A549 (cell line): ENCODE data around the gene MRPS34. TPM values are rescaled to one million over a fixed set of nuclear protein-coding genes. Genes with fewer than 3 reads are reported as not detected.

Experiments used
- ATAC-seq, 2 experiments: fragments of 200-7000 bp in 1 of 2; fragments of >200 bp in 1 of 2; cut with Nextera tagmentation in 1 of 2; cut with Tn5 transposase in 1 of 2; 3 replicates each; pipeline versions ENCODE4 v1.8.0 to v1.9.1; 2018 to 2020; ENCODE audit warnings: mild to moderate bottlenecking in 1 of 2, moderate library complexity in 1 of 2
- CTCF ChIA-PET: fragments of 300-600 bp; sonication (Branson Sonifier 250); formaldehyde crosslinking; extraction: SDS; loops from one replicate; lab custom pipeline; 2021; ENCODE audit warnings: antibody characterized with exemption, inconsistent platforms; lab: Yijun Ruan, JAX
- POLR2A ChIA-PET: fragments of 350-600 bp; formaldehyde crosslinking; extraction: SDS; loops from one replicate; lab custom pipeline; 2021; ENCODE audit warnings: antibody characterized with exemption, inconsistent platforms; lab: Yijun Ruan, JAX
- DNase-seq, 2 experiments: peaks; one replicate each; pipeline versions ENCODE4 v3.0.0 to v3.0.0-alpha.2; 2011 to 2016; ENCODE audit warnings: low read depth in 1 of 2, low spot score in 1 of 2
- FAIRE-seq: peaks from 2 replicates; lab custom pipeline; 2011; peaks lifted over from hg19 to GRCh38; lab: Jason Lieb, UNC
- H3K27ac ChIP-seq, 2 experiments: fragments of >200 bp; sonication (Bioruptor Twin); formaldehyde crosslinking; 3 replicates each; pipeline ENCODE4 v1.5.1; 2016 to 2017
- H3K4me1 ChIP-seq: fragments of >200 bp; sonication (Bioruptor Twin); formaldehyde crosslinking; 3 replicates; pipeline ENCODE4 v1.6.1; 2016
- H3K4me2 ChIP-seq: fragments of >200 bp; sonication (Bioruptor Twin); formaldehyde crosslinking; 3 replicates; pipeline ENCODE4 v1.6.1; 2016
- H3K4me3 ChIP-seq: fragments of >200 bp; sonication (Bioruptor Twin); formaldehyde crosslinking; 3 replicates; pipeline ENCODE4 v1.5.1; 2016
- H3K9me3 ChIP-seq: fragments of >200 bp; sonication (Bioruptor Twin); formaldehyde crosslinking; 3 replicates; pipeline ENCODE4 v1.6.1; 2016
- BHLHE40 ChIP-seq: IDR thresholded peaks from 2 replicates; pipeline ENCODE4 v1.6.1; 2012; ENCODE audit warnings: low read depth, low read length, inconsistent platforms
- CBX8 ChIP-seq: fragments of 200-600 bp; sonication (generic); IDR thresholded peaks from 2 replicates; pipeline ENCODE4 v1.6.1; 2016
- CHD4 ChIP-seq: fragments of 200-600 bp; sonication (generic); IDR thresholded peaks from 2 replicates; pipeline ENCODE4 v1.6.1; 2016; ENCODE audit warnings: antibody characterized with exemption, mild to moderate bottlenecking, borderline replicate concordance
- EP300 ChIP-seq, 2 experiments: fragments of >200 bp; sonication (Bioruptor Twin); formaldehyde crosslinking; IDR thresholded peaks; 2 replicates in 1 of 2; 3 replicates in 1 of 2; pipeline ENCODE4 v1.6.1; 2016 to 2017
- FOSL2 ChIP-seq, 2 experiments: fragments of 450-650 bp in 1 of 2; fragments of >200 bp in 1 of 2; sonication (Bioruptor Twin) in 1 of 2; formaldehyde crosslinking; IDR thresholded peaks; 2 replicates each; pipeline versions ENCODE4 v1.5.0 to v1.6.1; 2016 to 2020; ENCODE audit warnings: mild to moderate bottlenecking in 1 of 2, moderate library complexity in 1 of 2
- FOXS1 ChIP-seq: fragments of 250-450 bp; sonication (Bioruptor Pico); IDR thresholded peaks from 2 replicates; pipeline ENCODE4 v1.5.0; 2020; ENCODE audit warnings: mild to moderate bottlenecking, moderate library complexity
- GATA3 ChIP-seq: IDR thresholded peaks from 2 replicates; pipeline ENCODE4 v1.6.1; 2012; ENCODE audit warnings: borderline replicate concordance
- HDAC2 ChIP-seq: fragments of 200-600 bp; sonication (generic); IDR thresholded peaks from 2 replicates; pipeline ENCODE4 v1.6.1; 2016
- HOXB13 ChIP-seq: fragments of 250-450 bp; sonication (Bioruptor Pico); IDR thresholded peaks from 2 replicates; pipeline ENCODE4 v1.5.0; 2020; ENCODE audit warnings: low read depth, mild to moderate bottlenecking, moderate library complexity
- HOXB5 ChIP-seq: fragments of 250-450 bp; sonication (Bioruptor Pico); IDR thresholded peaks from 2 replicates; pipeline ENCODE4 v1.5.0; 2020; ENCODE audit warnings: mild to moderate bottlenecking, moderate library complexity
- JUN ChIP-seq, 2 experiments: fragments of >200 bp; sonication (Bioruptor Twin); formaldehyde crosslinking; IDR thresholded peaks; 2 replicates in 1 of 2; 3 replicates in 1 of 2; pipeline ENCODE4 v1.6.1; 2016 to 2017
- JUNB ChIP-seq: fragments of >200 bp; sonication (Bioruptor Twin); formaldehyde crosslinking; IDR thresholded peaks from 2 replicates; pipeline ENCODE4 v1.6.1; 2016
- MAFK ChIP-seq: fragments of 450-650 bp; IDR thresholded peaks from 2 replicates; pipeline ENCODE4 v1.6.1; 2014; ENCODE audit not compliant: partially characterized antibody
- MAZ ChIP-seq: fragments of 150-350 bp; IDR thresholded peaks from 2 replicates; pipeline ENCODE4 v1.6.1; 2014; ENCODE audit warnings: antibody characterized with exemption, low read depth, low read length, borderline replicate concordance
- NFE2L2 ChIP-seq: fragments of 150-350 bp; conservative IDR thresholded peaks from 2 replicates; pipeline ENCODE4 v1.6.1; 2014; ENCODE audit warnings: low read length
- PHF8 ChIP-seq: fragments of 200-600 bp; sonication (generic); IDR thresholded peaks from 2 replicates; pipeline ENCODE4 v1.6.1; 2016; ENCODE audit warnings: low read depth, mild to moderate bottlenecking, antibody characterized with exemption, moderate library complexity, borderline replicate concordance
- POLR2AphosphoS2 ChIP-seq: conservative IDR thresholded peaks from 2 replicates; pipeline ENCODE4 v1.6.1; 2012; ENCODE audit warnings: low read length, improper control_type of control experiment, inconsistent platforms
- RARB ChIP-seq: fragments of 250-450 bp; sonication (Bioruptor Pico); IDR thresholded peaks from 2 replicates; pipeline ENCODE4 v1.8.0; 2021; ENCODE audit warnings: mild to moderate bottlenecking, moderate library complexity
- RCOR1 ChIP-seq: fragments of 150-350 bp; IDR thresholded peaks from 2 replicates; pipeline ENCODE4 v1.6.1; 2014; ENCODE audit warnings: antibody characterized with exemption, low read length, low read depth
- RNF2 ChIP-seq: fragments of 200-600 bp; sonication (generic); IDR thresholded peaks from 2 replicates; pipeline ENCODE4 v1.6.1; 2016; ENCODE audit warnings: low read depth, mild to moderate bottlenecking, antibody characterized with exemption, moderate library complexity, borderline replicate concordance
- SMC3 ChIP-seq: fragments of >200 bp; sonication (Bioruptor Twin); formaldehyde crosslinking; IDR thresholded peaks from 3 replicates; pipeline ENCODE4 v1.6.1; 2018; ENCODE audit warnings: inconsistent platforms
- SREBF2 ChIP-seq: fragments of 450-650 bp; IDR thresholded peaks from 2 replicates; pipeline ENCODE4 v1.6.1; 2014; ENCODE audit warnings: mild to moderate bottlenecking, moderate library complexity
- ZNF302 ChIP-seq: fragments of 250-450 bp; sonication (Bioruptor Pico); IDR thresholded peaks from 2 replicates; pipeline ENCODE4 v1.9.0; 2021; ENCODE audit warnings: inconsistent platforms, mild to moderate bottlenecking, moderate library complexity
- WGBS: methylation state at CpG from one replicate; pipeline ENCODE4 v1.1.6; 2017; ENCODE audit errors: missing lambda C conversion rate; 5-methylcytosine and 5-hydroxymethylcytosine counted together
- polyA plus RNA-seq, 4 experiments: library from polyadenylated mRNA; depleted of rRNA in 3 of 4; stranded (reverse); fragments of >200 nt; fragmentation: RNase III in 1 of 4; extraction: RNeasy Plus Mini Kit Qiagen cat#74134 plus additional on column Dnase treatment in 1 of 4; gene quantifications; 2 replicates in 3 of 4; 3 replicates in 1 of 4; pipeline ENCODE4 v1.2.3, GENCODE V29; 2011 to 2017
- TF ChIP-seq, protein P1 (sequence below): IDR thresholded peaks from 2 replicates; pipeline ENCODE4 v1.6.1; 2012; ENCODE audit warnings: low read depth, borderline replicate concordance
- TF ChIP-seq, protein P2 (sequence below): fragments of >200 bp; sonication (Bioruptor Twin); formaldehyde crosslinking; IDR thresholded peaks from 3 replicates; pipeline ENCODE4 v1.6.1; 2016
- TF ChIP-seq, protein P3 (sequence below): fragments of >200 bp; sonication (Bioruptor Twin); formaldehyde crosslinking; IDR thresholded peaks from 3 replicates; pipeline ENCODE4 v1.5.1; 2016

MRPS34 gene
- polyA plus RNA-seq, 2 of the 4 experiments (the other 2 are of a cell fraction): 118 to 220 TPM

DNA sequence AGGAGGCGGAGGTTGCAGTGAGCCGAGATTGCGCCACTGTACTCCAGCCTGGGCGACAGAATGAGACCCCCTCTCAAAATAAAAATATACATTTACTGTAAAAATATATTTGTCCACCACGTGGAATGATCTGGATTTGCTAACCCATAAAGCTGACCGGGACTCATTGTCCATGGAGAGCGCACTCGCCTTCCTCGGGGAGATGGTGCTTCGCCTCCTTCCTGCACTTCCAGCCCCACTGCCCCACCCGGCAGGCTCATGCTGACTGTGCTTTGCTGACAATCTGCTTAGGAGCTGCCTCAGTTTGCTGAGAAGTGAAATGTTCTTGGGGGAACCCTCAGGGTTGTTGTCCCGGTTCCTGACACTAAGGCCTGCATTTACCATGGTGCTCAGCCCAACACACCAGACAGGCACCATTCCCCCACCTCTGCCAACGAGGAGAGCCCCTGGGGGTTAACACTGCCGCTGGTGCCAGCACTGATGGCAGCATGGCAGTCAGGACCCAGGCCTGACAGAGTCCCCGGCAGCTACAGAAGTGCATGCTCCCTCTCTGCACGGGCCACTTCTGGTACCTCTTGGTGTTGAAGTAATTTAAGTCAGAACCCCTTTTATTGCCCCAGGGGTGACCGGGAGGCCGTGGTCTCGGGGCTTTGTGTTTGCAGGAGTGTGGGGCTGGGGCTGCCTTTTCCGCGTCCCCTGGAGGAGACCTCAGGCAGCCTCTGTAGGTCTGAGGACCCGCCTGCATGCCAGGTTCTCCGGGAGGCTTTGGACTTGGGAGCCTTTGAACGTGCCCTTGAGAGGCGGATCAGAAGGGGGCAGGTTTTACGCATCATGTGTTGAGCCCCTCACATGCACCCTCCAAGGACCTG, 12.3 kb upstream of the MRPS34 start:
- no peak overlapping the region for H3K4me2 ChIP-seq
- POLR2A ChIA-PET: interaction anchor here (0.6 kb wide), 1 partner anchor 29 kb away, joined by 3 read pairs; no protein-coding TSS in a partner anchor
- TF ChIP-seq FOXS1 (CRISPR knock-in tag): no peak
- no peak for TF ChIP-seq MAZ
- no peak for TF ChIP-seq RARB (CRISPR knock-in tag)
- TF ChIP-seq GATA3: no peak
- TF ChIP-seq, protein P1, sequence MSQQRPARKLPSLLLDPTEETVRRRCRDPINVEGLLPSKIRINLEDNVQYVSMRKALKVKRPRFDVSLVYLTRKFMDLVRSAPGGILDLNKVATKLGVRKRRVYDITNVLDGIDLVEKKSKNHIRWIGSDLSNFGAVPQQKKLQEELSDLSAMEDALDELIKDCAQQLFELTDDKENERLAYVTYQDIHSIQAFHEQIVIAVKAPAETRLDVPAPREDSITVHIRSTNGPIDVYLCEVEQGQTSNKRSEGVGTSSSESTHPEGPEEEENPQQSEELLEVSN: no peak
- no peak for TF ChIP-seq CBX8
- no peak for TF ChIP-seq HOXB5 (CRISPR knock-in tag)
- TF ChIP-seq, protein P2, sequence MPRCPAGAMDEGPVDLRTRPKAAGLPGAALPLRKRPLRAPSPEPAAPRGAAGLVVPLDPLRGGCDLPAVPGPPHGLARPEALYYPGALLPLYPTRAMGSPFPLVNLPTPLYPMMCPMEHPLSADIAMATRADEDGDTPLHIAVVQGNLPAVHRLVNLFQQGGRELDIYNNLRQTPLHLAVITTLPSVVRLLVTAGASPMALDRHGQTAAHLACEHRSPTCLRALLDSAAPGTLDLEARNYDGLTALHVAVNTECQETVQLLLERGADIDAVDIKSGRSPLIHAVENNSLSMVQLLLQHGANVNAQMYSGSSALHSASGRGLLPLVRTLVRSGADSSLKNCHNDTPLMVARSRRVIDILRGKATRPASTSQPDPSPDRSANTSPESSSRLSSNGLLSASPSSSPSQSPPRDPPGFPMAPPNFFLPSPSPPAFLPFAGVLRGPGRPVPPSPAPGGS: no peak
- no peak for TF ChIP-seq MAFK
- no peak for TF ChIP-seq FOSL2 (IDR thresholded peaks at IDR 0.05)
- no peak for TF ChIP-seq FOSL2 (CRISPR knock-in tag; IDR thresholded peaks at IDR 0.05)
- TF ChIP-seq CHD4: no peak
- no peak for TF ChIP-seq HOXB13 (CRISPR knock-in tag)
- TF ChIP-seq POLR2AphosphoS2: no peak
- TF ChIP-seq BHLHE40: no peak
- TF ChIP-seq, protein P3, sequence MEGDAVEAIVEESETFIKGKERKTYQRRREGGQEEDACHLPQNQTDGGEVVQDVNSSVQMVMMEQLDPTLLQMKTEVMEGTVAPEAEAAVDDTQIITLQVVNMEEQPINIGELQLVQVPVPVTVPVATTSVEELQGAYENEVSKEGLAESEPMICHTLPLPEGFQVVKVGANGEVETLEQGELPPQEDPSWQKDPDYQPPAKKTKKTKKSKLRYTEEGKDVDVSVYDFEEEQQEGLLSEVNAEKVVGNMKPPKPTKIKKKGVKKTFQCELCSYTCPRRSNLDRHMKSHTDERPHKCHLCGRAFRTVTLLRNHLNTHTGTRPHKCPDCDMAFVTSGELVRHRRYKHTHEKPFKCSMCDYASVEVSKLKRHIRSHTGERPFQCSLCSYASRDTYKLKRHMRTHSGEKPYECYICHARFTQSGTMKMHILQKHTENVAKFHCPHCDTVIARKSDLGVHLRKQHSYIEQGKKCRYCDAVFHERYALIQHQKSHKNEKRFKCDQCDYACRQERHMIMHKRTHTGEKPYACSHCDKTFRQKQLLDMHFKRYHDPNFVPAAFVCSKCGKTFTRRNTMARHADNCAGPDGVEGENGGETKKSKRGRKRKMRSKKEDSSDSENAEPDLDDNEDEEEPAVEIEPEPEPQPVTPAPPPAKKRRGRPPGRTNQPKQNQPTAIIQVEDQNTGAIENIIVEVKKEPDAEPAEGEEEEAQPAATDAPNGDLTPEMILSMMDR: no peak
- CTCF ChIA-PET: interaction anchor here (0.7 to 1.6 kb wide), 6 partner anchors 11 to 970 kb away, joined by 3 to 4 read pairs (median 4); partner anchors contain the start of gene EME2
- WGBS: 89% methylated on average over 25 of the region's 26 CpGs
- DNase-seq (no peak), ATAC-seq (no peak), FAIRE-seq (no peak)
- peaks cover 19% of the 10 kb centered on the region; the same call in 2 of the 3 replicates for H3K4me1 ChIP-seq
- H3K4me3 ChIP-seq: no peak overlapping the region
- no peak overlapping the region for H3K27ac ChIP-seq
- H3K9me3 ChIP-seq: no peaks in the 10 kb centered on the region

DNA sequence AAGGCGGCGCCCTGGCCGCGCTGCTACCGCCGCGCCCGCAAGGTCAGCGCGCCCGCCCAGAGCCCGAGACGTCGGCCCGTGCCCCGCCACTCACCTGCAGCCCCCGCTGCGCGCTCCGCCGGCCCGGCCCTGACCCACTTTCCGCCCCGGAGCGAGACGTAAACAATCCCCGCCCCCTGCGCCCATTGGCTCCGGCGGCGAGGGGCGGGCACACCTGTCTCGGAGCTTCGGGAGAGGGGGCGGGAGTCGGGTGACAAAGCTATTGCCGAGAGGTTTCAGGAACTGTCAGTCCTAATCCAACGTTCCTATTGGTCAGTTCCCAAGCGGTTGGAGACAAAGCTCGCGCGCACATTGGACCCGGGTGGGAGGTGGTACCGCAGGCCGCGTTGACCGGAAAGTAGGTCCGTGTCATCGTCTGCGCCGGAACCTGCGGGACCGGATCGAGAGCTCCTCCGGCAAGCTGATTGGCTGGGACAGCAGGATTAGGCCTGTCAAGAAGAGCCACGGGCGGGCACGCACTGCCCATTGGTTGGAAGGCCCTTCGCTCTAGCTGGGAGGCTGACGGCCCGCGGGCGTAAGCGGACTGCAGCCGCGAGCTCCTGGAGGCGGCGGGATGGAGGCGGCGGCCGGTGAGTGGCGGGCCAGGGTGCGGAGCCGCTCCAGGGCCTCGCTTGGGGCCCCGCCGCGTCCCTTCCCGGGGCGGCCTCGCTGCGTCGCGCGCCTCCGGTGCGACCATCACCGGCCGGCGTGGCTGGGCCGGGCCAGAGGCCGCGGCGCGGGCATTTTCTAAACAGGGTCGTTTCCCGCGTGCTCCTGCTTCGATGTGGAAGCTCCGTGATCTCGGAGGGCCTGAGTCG, 9.7 kb upstream of the MRPS34 start, which contains the start of the genes NUBP2 and SPSB3:
Gene NUBP2, plus strand, starts transcription at position 553 of the 857 bp plus-strand sequence. Its CDS starts 61 bp downstream, at position 614.
Gene SPSB3, minus strand, starts transcription at position 164 of the 857 bp plus-strand sequence. CDS start 1,088 bp downstream, outside the sequence.
- Histone ChIP-seq H3K4me2 (peak within 1 kb of the TSS; percentile 92), H3K9me3 (no peaks in the 10 kb centered on the region), H3K4me3 (peak within 1 kb of the TSS; percentile 80), H3K4me1 (peaks cover 22% of the 10 kb centered on the region; the same call in 2 of the 3 replicates), H3K27ac (peak within 1 kb of the TSS; percentile 82 to 92)
- peak; percentile 99 to 100 for DNase-seq
- CTCF ChIA-PET: interaction anchor here (0.8 to 2.9 kb wide), 9 partner anchors 9 to 147 kb away, joined by 3 to 15 read pairs (median 4); partner anchors contain the start of genes EME2, FAHD1, HAGH and IGFALS
- POLR2A ChIA-PET: interaction anchor here (0.7 to 2.0 kb wide), 15 partner anchors 9 to 404 kb away, joined by 3 to 46 read pairs (median 5); partner anchors contain the start of genes CRAMP1, EME2, FAHD1 and HAGH
- WGBS: 0% methylated on average over 19 of the region's 102 CpGs
- ATAC-seq: peak; percentile 84 to 93
- peak; percentile 98 for FAIRE-seq
- no peak for TF ChIP-seq HOXB13 (CRISPR knock-in tag)
- TF ChIP-seq, protein P3: no peak
- TF ChIP-seq EP300 (IDR thresholded peaks at IDR 0.05): no peak
- TF ChIP-seq NFE2L2: no peak
- no peak for TF ChIP-seq RCOR1
- TF ChIP-seq JUNB: no peak
- TF ChIP-seq JUN (IDR thresholded peaks at IDR 0.05): peak; percentile 34 to 65; a peak in 1 of 5 replicates
- TF ChIP-seq RNF2: no peak
- TF ChIP-seq POLR2AphosphoS2: 0 out of 2 replicates have a peak, but pooled peaks have one; percentile 28
- no peak for TF ChIP-seq ZNF302 (CRISPR knock-in tag)
- no peak for TF ChIP-seq SMC3
- TF ChIP-seq HDAC2: no peak
- TF ChIP-seq PHF8: peak; percentile 68
- no peak for TF ChIP-seq SREBF2
- TF ChIP-seq, protein P2: no peak; the same call in 2 of the 3 replicates
- no peak for TF ChIP-seq MAZ
